ENCODE data around the gene CACNA2D1. TPM values are rescaled to one million over a fixed set of nuclear protein-coding genes. Genes with fewer than 3 reads are reported as not detected.

CACNA2D1 gene
- total RNA-seq, 1 experiment from 2014 or later: 9.8 TPM

DNA sequence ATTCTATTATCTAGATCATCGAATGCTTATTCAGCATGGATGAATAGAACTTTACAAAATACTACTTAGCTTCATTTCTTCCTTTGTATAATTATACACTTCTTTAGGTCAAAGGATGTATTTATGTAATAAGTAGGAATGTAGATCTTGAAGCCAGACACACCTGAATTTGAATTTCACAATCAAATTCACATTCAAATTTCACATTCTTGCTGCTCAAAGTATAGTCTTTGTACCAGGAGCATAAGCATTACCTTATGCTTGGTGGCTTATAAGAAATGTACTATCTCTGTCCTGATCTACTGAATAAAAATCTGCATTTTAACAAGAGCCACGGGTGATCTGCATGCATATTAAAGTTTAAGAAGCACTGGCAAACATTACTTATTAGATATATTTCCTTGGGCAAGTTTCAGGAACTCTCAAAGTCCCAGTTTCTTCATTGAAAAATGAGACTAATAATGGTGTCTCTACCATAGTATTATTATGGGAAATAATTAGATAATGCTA lies 112.8 kb downstream of the CACNA2D1 start:
- H3K4me3 ChIP-seq (ENCODE audit: low read depth in 2 of 2, low read length in 2 of 2): no peak overlapping the region
- no peaks in the 10 kb centered on the region for H3K9me3 ChIP-seq (ENCODE audit: control insufficient read depth, insufficient read depth, low read depth, low read length)
- DNase-seq (ENCODE audit: low read depth, low spot score): no peak
- H3K27ac ChIP-seq (ENCODE audit: low read length): no peak overlapping the region
- intact Hi-C loops (cut with micrococcal nuclease; ENCODE audit: unreplicated experiment): no loop called here
- no TSS peak for BruUV-seq (replicated peaks)
- no peak for ATAC-seq
- in situ Hi-C loops (cut with HindIII; ENCODE audit: low pct_unique_long_range_greater_than_20kb, low sequenced_read_pairs): no loop called here
- H3K27me3 ChIP-seq (ENCODE audit: control insufficient read depth, insufficient read depth, low read length): no peaks in the 10 kb centered on the region
- no peaks in the 10 kb centered on the region for H3K4me1 ChIP-seq (ENCODE audit: control insufficient read depth, insufficient read depth, low read length)
- TF ChIP-seq, protein P1, sequence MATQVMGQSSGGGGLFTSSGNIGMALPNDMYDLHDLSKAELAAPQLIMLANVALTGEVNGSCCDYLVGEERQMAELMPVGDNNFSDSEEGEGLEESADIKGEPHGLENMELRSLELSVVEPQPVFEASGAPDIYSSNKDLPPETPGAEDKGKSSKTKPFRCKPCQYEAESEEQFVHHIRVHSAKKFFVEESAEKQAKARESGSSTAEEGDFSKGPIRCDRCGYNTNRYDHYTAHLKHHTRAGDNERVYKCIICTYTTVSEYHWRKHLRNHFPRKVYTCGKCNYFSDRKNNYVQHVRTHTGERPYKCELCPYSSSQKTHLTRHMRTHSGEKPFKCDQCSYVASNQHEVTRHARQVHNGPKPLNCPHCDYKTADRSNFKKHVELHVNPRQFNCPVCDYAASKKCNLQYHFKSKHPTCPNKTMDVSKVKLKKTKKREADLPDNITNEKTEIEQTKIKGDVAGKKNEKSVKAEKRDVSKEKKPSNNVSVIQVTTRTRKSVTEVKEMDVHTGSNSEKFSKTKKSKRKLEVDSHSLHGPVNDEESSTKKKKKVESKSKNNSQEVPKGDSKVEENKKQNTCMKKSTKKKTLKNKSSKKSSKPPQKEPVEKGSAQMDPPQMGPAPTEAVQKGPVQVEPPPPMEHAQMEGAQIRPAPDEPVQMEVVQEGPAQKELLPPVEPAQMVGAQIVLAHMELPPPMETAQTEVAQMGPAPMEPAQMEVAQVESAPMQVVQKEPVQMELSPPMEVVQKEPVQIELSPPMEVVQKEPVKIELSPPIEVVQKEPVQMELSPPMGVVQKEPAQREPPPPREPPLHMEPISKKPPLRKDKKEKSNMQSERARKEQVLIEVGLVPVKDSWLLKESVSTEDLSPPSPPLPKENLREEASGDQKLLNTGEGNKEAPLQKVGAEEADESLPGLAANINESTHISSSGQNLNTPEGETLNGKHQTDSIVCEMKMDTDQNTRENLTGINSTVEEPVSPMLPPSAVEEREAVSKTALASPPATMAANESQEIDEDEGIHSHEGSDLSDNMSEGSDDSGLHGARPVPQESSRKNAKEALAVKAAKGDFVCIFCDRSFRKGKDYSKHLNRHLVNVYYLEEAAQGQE (IDR thresholded peaks at IDR 0.05; ENCODE audit: insufficient read depth in 1 of 2, low read depth in 2 of 2, low read length in 1 of 2): no peak
- TF ChIP-seq SIN3A (IDR thresholded peaks at IDR 0.05; ENCODE audit: borderline replicate concordance, insufficient read depth, low read depth, low read length): no peak
- TF ChIP-seq TCF7L2 (IDR thresholded peaks at IDR 0.05; ENCODE audit: low read depth, low read length): no peak
- TF ChIP-seq, protein P2, sequence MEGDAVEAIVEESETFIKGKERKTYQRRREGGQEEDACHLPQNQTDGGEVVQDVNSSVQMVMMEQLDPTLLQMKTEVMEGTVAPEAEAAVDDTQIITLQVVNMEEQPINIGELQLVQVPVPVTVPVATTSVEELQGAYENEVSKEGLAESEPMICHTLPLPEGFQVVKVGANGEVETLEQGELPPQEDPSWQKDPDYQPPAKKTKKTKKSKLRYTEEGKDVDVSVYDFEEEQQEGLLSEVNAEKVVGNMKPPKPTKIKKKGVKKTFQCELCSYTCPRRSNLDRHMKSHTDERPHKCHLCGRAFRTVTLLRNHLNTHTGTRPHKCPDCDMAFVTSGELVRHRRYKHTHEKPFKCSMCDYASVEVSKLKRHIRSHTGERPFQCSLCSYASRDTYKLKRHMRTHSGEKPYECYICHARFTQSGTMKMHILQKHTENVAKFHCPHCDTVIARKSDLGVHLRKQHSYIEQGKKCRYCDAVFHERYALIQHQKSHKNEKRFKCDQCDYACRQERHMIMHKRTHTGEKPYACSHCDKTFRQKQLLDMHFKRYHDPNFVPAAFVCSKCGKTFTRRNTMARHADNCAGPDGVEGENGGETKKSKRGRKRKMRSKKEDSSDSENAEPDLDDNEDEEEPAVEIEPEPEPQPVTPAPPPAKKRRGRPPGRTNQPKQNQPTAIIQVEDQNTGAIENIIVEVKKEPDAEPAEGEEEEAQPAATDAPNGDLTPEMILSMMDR (IDR thresholded peaks at IDR 0.05): no peak
- TF ChIP-seq POLR2AphosphoS5 (IDR thresholded peaks at IDR 0.05; ENCODE audit: low read depth, low read length): no peak
- ChIA-PET POLR2A (no interaction called here), CTCF (no interaction called here)
- H3K36me3 ChIP-seq (ENCODE audit: control insufficient read depth, insufficient read depth, low read length): no peaks in the 10 kb centered on the region

DNA sequence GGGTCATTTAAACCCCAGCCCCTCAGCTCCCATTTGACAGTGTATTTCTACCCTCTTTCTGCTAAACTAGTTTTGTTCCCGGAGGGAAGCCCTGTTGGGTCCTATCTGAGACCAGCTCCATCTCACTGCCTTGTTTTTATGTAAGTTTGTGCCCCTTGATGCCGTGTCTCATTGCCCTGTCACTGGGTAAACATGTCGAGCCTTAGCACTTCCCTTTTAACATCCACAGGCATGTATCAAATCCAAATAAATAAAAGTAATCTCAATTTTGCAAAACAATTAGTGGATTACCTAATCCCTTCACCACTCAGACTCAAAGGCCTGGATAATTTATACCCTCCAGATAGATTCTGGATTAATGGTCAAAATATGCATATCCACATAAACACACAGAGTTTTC lies 115.7 kb downstream of the CACNA2D1 start:
- intact Hi-C loops (cut with micrococcal nuclease; ENCODE audit: unreplicated experiment) (no loop called here), in situ Hi-C loops (cut with HindIII; ENCODE audit: low pct_unique_long_range_greater_than_20kb, low sequenced_read_pairs) (no loop called here)
- TF ChIP-seq, protein P2 (IDR thresholded peaks at IDR 0.05): no peak
- no peak for TF ChIP-seq TCF7L2 (IDR thresholded peaks at IDR 0.05; ENCODE audit: low read depth, low read length)
- no peak for TF ChIP-seq POLR2AphosphoS5 (IDR thresholded peaks at IDR 0.05; ENCODE audit: low read depth, low read length)
- no peak for TF ChIP-seq SIN3A (IDR thresholded peaks at IDR 0.05; ENCODE audit: borderline replicate concordance, insufficient read depth, low read depth, low read length)
- TF ChIP-seq, protein P1 (IDR thresholded peaks at IDR 0.05; ENCODE audit: insufficient read depth in 1 of 2, low read depth in 2 of 2, low read length in 1 of 2): no peak
- ChIA-PET POLR2A (no interaction called here), CTCF (no interaction called here)
- BruUV-seq (replicated peaks): no TSS peak
- Histone ChIP-seq H3K27me3 (ENCODE audit: control insufficient read depth, insufficient read depth, low read length) (no peaks in the 10 kb centered on the region), H3K4me1 (ENCODE audit: control insufficient read depth, insufficient read depth, low read length) (no peaks in the 10 kb centered on the region), H3K4me3 (ENCODE audit: low read depth in 2 of 2, low read length in 2 of 2) (no peak overlapping the region), H3K9me3 (ENCODE audit: control insufficient read depth, insufficient read depth, low read depth, low read length) (no peaks in the 10 kb centered on the region), H3K36me3 (ENCODE audit: control insufficient read depth, insufficient read depth, low read length) (no peaks in the 10 kb centered on the region), H3K27ac (ENCODE audit: low read length) (no peak overlapping the region)
- ATAC-seq (no peak), DNase-seq (ENCODE audit: low read depth, low spot score) (no peak)
